Glomerular visceral epithelial cell (primary cell): Measurements from ENCODE around the gene DCHS1.

Experiments used
- DNase-seq: peaks from one replicate; pipeline ENCODE4 v3.0.0-alpha.2; 2016; ENCODE audit errors: extremely low spot score

Gene DCHS1

DNA sequence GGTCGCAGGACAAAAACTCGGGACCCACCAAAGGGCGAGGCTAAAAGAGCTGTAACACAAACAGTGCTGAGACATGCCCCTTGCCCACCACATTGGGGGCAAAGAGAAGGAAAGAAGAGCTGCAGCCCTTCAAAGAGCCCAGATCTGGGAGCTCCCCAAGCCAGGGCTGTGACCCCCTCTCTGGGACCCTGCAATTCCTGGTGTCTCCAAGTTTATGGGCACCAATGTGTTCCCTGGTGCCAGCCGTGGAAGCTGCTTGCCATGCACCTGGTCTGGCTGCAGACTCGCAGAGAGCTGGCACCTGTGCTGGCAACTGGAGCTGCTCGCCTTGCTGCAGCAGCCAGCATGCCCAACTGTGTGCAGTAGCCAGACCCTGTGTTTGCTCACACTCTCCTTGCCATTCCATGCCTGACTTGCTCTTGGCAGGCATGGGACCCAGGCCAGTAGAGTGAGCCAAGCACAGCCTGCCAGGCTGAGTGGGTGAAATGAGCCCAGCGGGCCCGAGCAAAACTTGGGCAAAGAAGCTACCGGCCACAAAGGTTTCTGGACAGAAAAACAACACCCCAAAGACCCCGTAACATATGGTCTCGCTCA lies 68.2 kb downstream of the DCHS1 start:
- no peak for DNase-seq

DNA sequence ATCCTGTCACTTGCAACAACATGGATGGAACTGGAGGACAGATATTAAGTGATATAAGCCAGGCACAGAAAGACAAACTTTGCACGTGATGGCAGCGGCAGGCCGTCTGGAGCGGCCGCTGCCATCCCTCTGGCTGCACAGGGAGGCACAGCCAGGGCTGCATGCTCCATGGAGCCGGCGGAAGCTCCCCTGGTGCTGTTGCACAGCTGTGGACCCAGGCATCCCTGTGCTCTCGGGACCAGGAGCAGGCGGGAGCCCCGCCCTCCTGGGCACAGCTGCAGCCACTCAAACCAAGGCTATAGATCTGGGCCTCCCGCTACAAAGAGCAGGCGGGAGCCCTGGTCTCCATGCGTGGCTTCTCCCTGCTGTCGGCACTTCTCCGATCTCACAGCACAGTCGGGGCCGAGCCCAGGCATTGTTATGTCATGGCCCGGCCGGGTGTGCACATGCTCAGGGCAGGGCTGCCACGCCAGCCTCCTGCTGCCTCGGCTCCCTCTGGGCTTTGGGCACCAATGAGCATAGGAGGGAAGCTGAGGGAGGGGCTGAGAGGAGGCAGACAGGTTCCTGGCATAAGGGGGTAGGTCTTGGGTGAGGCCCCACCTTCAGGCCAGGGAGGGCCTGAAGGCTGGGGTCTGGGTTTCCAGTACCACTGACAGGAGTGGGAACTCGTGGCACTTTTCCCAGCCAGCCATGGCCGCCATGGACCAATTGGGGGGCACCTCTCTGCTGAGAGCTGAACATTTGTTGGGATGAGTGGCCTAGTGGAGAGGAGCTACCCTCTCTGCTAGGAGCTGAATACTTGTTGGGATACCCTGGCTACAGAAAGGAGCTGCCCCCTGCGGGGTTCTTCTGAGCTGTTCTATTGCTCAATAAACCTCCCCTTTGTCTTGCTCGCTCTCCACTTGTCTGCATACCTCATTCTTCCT lies 68.9 kb downstream of the DCHS1 start:
- no peak for DNase-seq

DNA sequence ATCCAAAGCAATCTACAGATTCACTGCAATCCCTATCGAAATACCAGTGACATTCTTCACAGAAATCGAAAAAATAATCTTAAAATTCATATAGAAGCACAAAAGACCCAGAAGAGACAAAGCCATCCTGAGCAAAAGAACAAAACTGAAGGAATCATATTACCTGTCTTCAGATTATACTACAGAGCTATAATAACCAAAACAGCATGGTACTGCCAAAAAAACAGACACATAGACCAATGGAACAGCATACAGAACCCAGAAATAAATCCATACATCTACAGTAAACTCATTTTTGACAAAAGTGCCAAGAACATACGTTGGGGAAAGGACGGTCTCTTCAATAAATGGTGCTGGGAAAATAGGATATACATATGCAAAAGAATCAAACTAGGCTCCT lies 71.1 kb downstream of the DCHS1 start:
- DNase-seq: no peak

DNA sequence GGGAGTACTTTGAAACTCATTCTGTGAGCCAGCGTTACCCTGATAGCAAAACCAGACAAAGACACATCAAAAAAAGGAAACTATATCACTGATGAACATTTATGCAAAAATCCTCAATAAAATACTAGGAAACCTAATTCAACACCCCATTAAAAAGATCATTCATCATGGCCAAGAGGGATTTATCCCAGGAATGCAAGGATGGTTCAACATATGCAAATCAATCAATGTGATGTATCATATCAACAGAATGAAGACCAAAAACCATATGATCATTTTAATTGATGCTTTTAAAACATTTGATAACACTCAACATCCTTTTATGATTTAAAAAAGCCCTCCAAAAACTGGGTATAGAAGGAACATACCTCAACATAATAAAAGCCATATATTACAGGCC lies 72.0 kb downstream of the DCHS1 start:
- DNase-seq: no peak

DNA sequence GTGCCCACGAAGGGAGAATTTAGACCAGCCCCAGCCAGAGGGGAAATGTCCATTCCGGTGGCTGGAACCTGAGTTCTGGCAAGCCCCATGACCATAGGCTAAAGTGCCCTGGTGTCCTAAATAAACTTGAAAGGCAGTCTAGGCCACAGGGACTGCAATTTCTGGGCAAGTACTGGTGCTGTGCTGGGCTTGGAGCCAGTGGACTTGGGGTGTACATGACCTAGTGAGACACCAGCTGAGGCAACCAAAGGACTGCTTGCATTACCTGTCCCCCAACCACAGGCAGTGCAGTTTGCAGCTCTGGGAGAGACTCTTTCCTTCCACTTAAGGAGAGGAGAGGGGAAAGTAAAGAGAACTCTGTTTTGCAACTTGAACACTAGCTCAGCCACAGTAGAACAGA lies 75.9 kb downstream of the DCHS1 start:
- DNase-seq: no peak

DNA sequence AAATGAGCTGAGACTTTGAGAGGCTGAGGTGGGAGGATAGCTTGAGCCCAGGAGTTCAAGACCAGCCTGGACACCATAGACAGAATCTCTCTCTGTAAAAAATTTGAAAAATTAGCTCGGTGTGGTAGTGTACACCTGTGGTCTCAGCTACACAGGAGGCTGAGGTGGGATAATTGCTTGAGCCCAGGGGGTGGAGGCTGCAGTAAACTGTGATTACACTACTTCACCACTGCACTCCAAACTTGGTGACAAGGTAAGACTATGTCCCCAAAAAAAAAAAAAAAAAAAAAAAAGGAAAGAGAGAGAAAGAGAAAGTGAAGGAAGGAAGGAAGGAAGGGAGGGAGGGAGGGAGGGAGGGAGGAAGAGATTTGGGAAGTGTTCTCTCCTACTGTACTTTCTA lies 77.5 kb downstream of the DCHS1 start:
- DNase-seq: no peak

DNA sequence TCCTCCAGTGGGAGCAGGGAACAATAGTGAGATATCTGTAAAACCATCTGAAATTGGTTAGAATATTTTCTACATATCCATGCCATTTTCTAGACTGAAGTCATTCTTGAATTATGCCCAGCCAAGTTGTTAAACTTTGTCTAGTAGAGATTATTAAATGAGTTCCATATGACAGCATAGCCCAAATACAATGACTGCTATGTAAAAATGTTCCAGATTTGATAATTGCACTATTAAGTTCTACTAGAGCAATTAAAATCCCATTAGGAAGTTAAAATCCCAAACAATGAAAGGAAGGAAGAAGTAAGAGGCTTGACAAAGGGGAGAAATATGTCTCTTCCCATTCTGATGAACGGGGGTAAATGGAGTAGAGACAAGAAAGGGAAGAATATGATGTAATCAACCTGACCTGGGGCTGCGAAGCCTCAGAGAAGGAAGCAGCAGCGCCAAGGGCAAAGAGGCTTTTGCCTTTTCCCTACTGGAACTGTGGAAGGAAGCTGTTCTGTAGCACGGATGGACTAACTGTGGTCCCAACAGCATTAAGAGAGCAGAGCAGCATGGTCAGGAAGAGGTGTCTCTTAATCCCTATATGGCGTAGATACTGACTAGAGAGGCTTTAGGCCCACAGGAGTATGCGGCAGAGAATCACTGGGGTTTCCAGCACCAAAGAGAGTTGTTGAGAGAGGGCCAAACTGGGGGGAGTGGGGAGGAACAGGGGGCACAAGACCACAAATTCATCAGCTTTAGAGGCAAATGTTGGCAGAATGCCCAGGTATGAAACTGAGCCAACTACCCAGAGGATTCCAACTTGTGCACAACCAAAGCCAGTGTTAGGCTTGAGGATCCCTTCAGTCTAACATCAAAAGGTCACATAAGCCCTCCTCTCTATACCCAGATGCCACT lies 78.9 kb downstream of the DCHS1 start:
- DNase-seq: peak; percentile 31

DNA sequence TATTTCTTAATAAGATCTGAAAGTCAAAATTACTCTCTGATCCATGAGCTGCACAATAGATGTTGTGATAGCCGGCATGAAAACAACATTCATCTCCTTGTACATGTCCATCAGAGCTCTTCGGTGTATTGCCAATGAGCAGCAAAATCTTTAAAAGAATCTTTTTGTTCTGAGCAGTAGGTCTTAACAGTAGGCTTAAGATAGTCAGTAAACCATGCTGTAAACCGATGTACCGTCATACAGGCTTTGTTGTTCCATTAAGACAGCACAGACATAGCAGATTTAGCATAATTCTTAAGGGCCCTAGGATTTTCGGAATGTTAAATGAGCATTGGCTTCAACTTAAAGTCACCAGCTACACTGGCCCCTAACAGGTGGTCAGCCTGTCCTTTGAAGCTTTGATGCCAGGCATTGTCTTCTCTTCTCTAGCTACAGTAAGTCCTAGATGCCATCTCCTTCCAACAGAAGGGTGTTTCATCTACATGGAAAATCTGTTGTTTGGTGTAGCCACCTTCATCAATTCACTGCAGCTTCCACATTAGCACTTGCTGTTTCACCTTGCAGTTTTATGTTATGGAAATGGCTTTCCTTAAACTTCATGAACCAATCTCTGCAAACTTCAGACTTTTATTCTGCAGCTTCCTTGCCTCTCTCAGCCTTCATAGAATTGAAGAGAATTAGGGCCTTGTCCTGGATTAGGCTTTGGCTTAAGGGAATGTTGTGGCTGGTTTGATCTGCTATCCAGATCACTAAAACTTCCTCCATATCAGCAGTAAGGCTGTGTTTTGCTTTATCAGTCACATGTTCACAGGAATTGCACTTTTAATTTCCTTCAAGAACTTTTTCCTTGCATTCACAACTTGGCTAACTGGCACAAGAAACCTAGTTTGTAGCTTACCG lies 80.5 kb downstream of the DCHS1 start:
- DNase-seq: no peak

DNA sequence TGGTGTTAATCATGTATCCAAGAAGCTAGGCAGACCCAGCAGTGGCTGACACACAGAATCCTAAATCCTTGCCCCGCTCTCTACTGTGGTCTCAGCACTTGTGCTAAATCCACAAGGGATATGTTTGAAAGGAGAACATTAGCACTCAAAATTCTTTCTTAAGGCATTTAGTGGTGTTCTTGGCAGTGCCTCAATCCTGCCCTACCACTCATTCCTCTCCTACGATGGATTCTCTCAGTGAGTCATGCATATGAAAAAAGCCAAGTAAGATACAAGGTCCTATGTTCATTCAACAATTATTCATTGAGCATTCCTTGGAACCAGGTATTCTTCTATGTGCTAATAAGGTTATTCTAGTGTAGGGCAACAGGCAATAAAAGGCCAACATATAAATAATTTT lies 83.4 kb downstream of the DCHS1 start:
- DNase-seq: no peak

DNA sequence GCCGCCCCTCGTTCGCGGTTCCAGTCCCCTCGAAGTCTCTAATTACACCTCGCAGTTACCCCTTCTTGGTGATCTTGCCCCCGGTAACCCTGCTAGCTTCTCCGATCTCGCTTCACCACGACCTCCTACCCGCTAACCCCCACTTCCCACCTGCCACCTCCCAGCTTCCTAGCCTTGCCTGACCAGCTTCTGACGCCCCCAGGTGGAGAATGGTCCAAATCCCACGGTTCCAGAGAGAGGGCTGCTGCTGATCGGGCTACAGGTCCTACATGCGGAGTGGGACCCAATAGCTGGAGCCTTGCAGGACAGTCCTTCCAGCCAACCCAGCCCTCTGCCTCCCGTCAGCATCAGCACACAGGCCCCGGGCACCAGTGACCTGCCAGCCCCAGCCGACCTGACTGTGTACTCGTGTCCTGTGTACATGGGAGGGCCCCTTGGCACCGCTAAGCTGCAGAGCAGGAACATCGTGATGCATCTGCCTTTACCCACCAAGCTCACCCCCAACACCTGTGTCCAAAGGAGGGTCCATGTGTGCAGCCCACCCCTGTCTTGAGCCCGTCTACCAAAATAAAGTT lies 84.1 kb downstream of the DCHS1 start:
- DNase-seq: no peak
